Left hindlimb (tissue), 1 donor: ENCODE data around the gene C8A.

Experiments used
- DNase-seq: peaks from one replicate; pipeline ENCODE4 v3.0.0-alpha.2; 2018

Gene C8A

GRCh38 chr1:56838759-56839158 lies 15.8 kb upstream of the C8A start:
- no peak for DNase-seq

- no peak for DNase-seq
These were observed 11.1 kb upstream of the C8A start for GRCh38 chr1:56843544-56843943.

GRCh38 chr1:56844545-56845136 lies 10.0 kb upstream of the C8A start:
- no peak for DNase-seq

- no peak for DNase-seq
These were observed 9.3 kb upstream of the C8A start for GRCh38 chr1:56845343-56845742.

GRCh38 chr1:56849750-56850149 lies 4.8 kb upstream of the C8A start:
- no peak for DNase-seq

GRCh38 chr1:56850411-56850810 lies 4.2 kb upstream of the C8A start:
- DNase-seq = no peak

GRCh38 chr1:56850922-56851321 lies 3.7 kb upstream of the C8A start:
- DNase-seq = no peak

GRCh38 chr1:56852476-56852875 lies 2.1 kb upstream of the C8A start:
- DNase-seq = no peak

GRCh38 chr1:56855190-56855589 lies 593 bp downstream of the C8A start:
- no peak for DNase-seq

GRCh38 chr1:56856186-56856585 lies 1.6 kb downstream of the C8A start:
- no peak for DNase-seq

GRCh38 chr1:56859287-56859686 lies 4.7 kb downstream of the C8A start:
- DNase-seq = no peak

- DNase-seq = no peak
These were observed 8.8 kb downstream of the C8A start for GRCh38 chr1:56863265-56863992.

GRCh38 chr1:56864430-56864829 lies 9.8 kb downstream of the C8A start:
- no peak for DNase-seq

- DNase-seq = no peak
These were observed 12.1 kb downstream of the C8A start for GRCh38 chr1:56866656-56867055.

- DNase-seq = no peak
These were observed 12.9 kb downstream of the C8A start for GRCh38 chr1:56867491-56867890.

GRCh38 chr1:56868761-56869160 lies 14.2 kb downstream of the C8A start:
- no peak for DNase-seq

GRCh38 chr1:56872597-56872996 lies 18.0 kb downstream of the C8A start:
- no peak for DNase-seq

GRCh38 chr1:56873213-56873612 lies 18.6 kb downstream of the C8A start:
- DNase-seq = no peak

- no peak for DNase-seq
These were observed 20.1 kb downstream of the C8A start for GRCh38 chr1:56874689-56875088.

GRCh38 chr1:56877973-56878372 lies 23.4 kb downstream of the C8A start:
- no peak for DNase-seq

- DNase-seq = no peak
These were observed 26.2 kb downstream of the C8A start for GRCh38 chr1:56880774-56881173.

GRCh38 chr1:56881417-56881816 lies 26.8 kb downstream of the C8A start:
- no peak for DNase-seq

- DNase-seq = no peak
These were observed 35.6 kb downstream of the C8A start for GRCh38 chr1:56890229-56890628.

GRCh38 chr1:56894014-56894413 lies 39.4 kb downstream of the C8A start:
- no peak for DNase-seq
